Keratinocyte (primary cell): Measurements from ENCODE around the gene FAM83B.

ENCODE experiments used
- CTCF ChIP-seq, 3 experiments: IDR thresholded peaks in 1 of 3; conservative IDR thresholded peaks in 1 of 3; optimal IDR thresholded peaks in 1 of 3; 2 replicates in 2 of 3; 3 replicates in 1 of 3; pipeline versions ENCODE3 to v1.5.1; 2011; ENCODE audit warnings: low read length in 3 of 3, mild to moderate bottlenecking in 3 of 3, moderate library complexity in 2 of 3, control low read depth in 1 of 3, inconsistent platforms in 1 of 3; ENCODE audit not compliant: insufficient read depth in 2 of 3; ENCODE audit errors: extremely low read depth in 1 of 3
- EZH2 ChIP-seq: IDR thresholded peaks from one replicate; pipeline ENCODE4 v1.6.1; 2012; ENCODE audit warnings: inconsistent platforms, mild to moderate bottlenecking, low read length, moderate library complexity

DNA sequence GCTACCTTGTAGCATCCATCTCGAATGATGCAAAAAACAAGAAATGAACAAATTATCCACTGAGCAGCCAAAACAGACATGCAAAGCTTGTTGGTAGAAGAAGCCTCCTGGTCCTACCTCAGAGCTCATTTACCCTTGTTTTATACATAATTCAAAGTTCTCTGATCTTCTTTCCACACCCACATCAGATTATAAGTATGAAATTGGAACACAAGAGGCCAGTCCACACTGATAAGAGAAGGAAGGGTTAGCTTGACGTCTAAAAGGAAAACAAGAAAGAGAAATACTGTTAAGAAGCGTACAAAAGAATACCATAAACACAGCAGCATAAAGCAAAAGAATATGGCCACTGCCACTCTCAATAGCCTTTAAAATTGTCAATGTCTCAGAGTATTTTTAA, 49.7 kb downstream of the FAM83B start:
- no peak for TF ChIP-seq CTCF (optimal IDR thresholded peaks at IDR 0.05 in 1 of 3, IDR thresholded peaks at IDR 0.05 in 1 of 3, conservative IDR thresholded peaks at IDR 0.05 in 1 of 3; ENCODE audit: extremely low read depth in 1 of 3, insufficient read depth in 2 of 3, low read length in 3 of 3)
- no peak for TF ChIP-seq EZH2
